ENCODE data around the gene FANCG. TPM values are rescaled to one million over a fixed set of nuclear protein-coding genes. Genes with fewer than 3 reads are reported as not detected.
A peak's percentile ranks its signal among the peaks of the same experiment; 100 is the strongest.

Gene FANCG
- total RNA-seq, 1 experiment from 2014 or later = 46.2 TPM

GRCh38 chr9:35051069-35051967 lies 28.4 kb downstream of the FANCG start:
- TF ChIP-seq, protein P1, sequence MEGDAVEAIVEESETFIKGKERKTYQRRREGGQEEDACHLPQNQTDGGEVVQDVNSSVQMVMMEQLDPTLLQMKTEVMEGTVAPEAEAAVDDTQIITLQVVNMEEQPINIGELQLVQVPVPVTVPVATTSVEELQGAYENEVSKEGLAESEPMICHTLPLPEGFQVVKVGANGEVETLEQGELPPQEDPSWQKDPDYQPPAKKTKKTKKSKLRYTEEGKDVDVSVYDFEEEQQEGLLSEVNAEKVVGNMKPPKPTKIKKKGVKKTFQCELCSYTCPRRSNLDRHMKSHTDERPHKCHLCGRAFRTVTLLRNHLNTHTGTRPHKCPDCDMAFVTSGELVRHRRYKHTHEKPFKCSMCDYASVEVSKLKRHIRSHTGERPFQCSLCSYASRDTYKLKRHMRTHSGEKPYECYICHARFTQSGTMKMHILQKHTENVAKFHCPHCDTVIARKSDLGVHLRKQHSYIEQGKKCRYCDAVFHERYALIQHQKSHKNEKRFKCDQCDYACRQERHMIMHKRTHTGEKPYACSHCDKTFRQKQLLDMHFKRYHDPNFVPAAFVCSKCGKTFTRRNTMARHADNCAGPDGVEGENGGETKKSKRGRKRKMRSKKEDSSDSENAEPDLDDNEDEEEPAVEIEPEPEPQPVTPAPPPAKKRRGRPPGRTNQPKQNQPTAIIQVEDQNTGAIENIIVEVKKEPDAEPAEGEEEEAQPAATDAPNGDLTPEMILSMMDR (IDR thresholded peaks at IDR 0.05; ENCODE audit: unreplicated experiment) = no peak
- no peaks in the 10 kb centered on the region for H3K9me3 Mint-ChIP-seq (ENCODE audit: low read depth, unreplicated experiment)
- intact Hi-C loops (cut with micrococcal nuclease; ENCODE audit: unreplicated experiment) = no loop called here

DNA sequence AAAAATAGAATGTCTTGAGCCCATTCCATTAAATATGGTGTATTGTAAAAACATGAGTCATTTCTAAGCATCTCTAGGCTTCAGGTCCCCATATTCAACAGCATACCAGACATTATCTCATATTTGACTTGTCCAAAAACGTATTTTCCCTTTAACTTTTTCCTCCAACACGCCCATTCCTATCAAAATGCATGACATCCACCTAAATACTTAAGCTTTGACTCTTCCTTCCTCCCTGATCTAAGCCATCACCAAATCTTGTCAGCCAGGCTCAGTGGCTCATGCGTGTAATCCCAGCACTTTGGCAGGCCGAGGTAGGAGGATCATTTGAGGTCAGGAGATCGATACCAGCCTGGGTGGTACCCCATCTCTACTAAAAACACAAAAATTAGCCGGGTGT lies 31.2 kb downstream of the FANCG start:
- no peak for DNase-seq
- Mint-ChIP-seq H3K4me1 (ENCODE audit: low read depth, unreplicated experiment) (no peaks in the 10 kb centered on the region), H3K27me3 (ENCODE audit: unreplicated experiment) (no peaks in the 10 kb centered on the region), H3K9me3 (ENCODE audit: low read depth, unreplicated experiment) (no peaks in the 10 kb centered on the region), H3K27ac (ENCODE audit: unreplicated experiment) (no peak overlapping the region), H3K4me3 (ENCODE audit: low read depth, unreplicated experiment) (no peak overlapping the region), H3K36me3 (ENCODE audit: insufficient read depth, unreplicated experiment) (peaks cover 41% of the 10 kb centered on the region)
- TF ChIP-seq, protein P1 (IDR thresholded peaks at IDR 0.05; ENCODE audit: unreplicated experiment) = no peak
- BruUV-seq (replicated peaks) = no TSS peak
- intact Hi-C loops (cut with micrococcal nuclease; ENCODE audit: unreplicated experiment) = no loop called here
- CTCF ChIA-PET = no interaction called here

More at GRCh38 chr9:35051069-35051967, 28.4 kb downstream of the FANCG start:
- no peak overlapping the region for H3K4me3 Mint-ChIP-seq (ENCODE audit: low read depth, unreplicated experiment)
- no TSS peak for BruUV-seq (replicated peaks)
- no peaks in the 10 kb centered on the region for H3K27me3 Mint-ChIP-seq (ENCODE audit: unreplicated experiment)
- CTCF ChIA-PET = interaction anchor here (0.6 to 1.6 kb wide), 10 partner anchors 16 to 390 kb away, joined by 3 to 17 read pairs (median 4); partner anchors contain the start of genes FANCG and VCP
- H3K27ac Mint-ChIP-seq (ENCODE audit: unreplicated experiment) = peak overlapping the region; percentile 0
- peak; percentile 46 for DNase-seq
- no peaks in the 10 kb centered on the region for H3K4me1 Mint-ChIP-seq (ENCODE audit: low read depth, unreplicated experiment)
- H3K36me3 Mint-ChIP-seq (ENCODE audit: insufficient read depth, unreplicated experiment) = peaks cover 58% of the 10 kb centered on the region

DNA sequence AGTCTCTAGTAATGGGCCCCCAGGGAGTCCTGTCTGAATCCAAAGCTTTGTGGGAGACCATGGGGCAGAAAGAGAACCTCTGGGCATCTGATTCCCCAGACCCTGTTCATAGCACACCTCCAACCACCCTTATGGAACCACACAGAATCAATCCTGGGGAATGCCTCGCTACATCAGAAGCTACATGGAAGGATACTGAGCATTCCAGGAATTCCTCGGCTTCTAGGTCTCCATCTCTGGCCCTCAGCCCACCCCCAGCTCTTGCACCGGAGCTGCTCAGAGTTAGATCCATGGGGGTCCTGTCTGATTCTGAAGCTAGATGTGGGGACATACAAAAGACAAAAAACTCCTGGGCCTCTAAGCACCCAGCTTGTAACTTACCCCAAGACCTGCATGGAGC lies 35.7 kb downstream of the FANCG start:
- no TSS peak for BruUV-seq (replicated peaks)
- TF ChIP-seq, protein P1 (IDR thresholded peaks at IDR 0.05; ENCODE audit: unreplicated experiment) = no peak
- CTCF ChIA-PET = interaction anchor here (0.6 kb wide), 1 partner anchor 46 kb away, joined by 9 read pairs; no protein-coding TSS in a partner anchor
- Mint-ChIP-seq H3K4me1 (ENCODE audit: low read depth, unreplicated experiment) (no peaks in the 10 kb centered on the region), H3K9me3 (ENCODE audit: low read depth, unreplicated experiment) (no peaks in the 10 kb centered on the region), H3K27ac (ENCODE audit: unreplicated experiment) (no peak overlapping the region), H3K27me3 (ENCODE audit: unreplicated experiment) (no peaks in the 10 kb centered on the region), H3K4me3 (ENCODE audit: low read depth, unreplicated experiment) (no peak overlapping the region), H3K36me3 (ENCODE audit: insufficient read depth, unreplicated experiment) (peaks cover 30% of the 10 kb centered on the region)
- intact Hi-C loops (cut with micrococcal nuclease; ENCODE audit: unreplicated experiment) = no loop called here
- DNase-seq = no peak

- BruUV-seq (replicated peaks) = no TSS peak
- Mint-ChIP-seq H3K36me3 (ENCODE audit: insufficient read depth, unreplicated experiment) (peaks cover 22% of the 10 kb centered on the region), H3K4me3 (ENCODE audit: low read depth, unreplicated experiment) (no peak overlapping the region), H3K9me3 (ENCODE audit: low read depth, unreplicated experiment) (no peaks in the 10 kb centered on the region), H3K27ac (ENCODE audit: unreplicated experiment) (no peak overlapping the region), H3K4me1 (ENCODE audit: low read depth, unreplicated experiment) (no peaks in the 10 kb centered on the region), H3K27me3 (ENCODE audit: unreplicated experiment) (no peaks in the 10 kb centered on the region)
- CTCF ChIA-PET = no interaction called here
- DNase-seq = no peak
- TF ChIP-seq, protein P1 (IDR thresholded peaks at IDR 0.05; ENCODE audit: unreplicated experiment) = no peak
- intact Hi-C loops (cut with micrococcal nuclease; ENCODE audit: unreplicated experiment) = no loop called here
Measured at GRCh38 chr9:35042891-35043545, 36.7 kb downstream of the FANCG start.

Data from Calu3 (cell line).